ENCODE measurements around the gene GRID2.

DNA sequence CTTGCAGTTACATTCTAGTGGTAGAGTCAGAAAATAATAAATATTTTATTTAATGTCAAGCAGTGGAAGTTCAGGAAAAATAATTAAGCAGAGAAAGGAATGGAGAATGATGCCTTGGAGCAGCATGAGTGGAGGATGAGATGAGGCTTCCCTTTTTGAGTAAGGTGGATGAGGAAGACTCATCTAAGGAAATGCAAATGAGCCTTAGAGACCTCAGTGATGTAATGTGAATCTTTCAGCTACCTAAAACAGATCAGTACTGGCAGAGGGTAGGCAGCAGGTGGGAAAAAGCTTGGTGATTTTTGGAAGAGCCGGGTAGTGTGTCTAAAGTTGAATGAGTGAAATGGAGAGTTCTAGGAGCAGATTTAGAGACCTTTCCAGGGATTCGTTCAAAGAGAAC is 118.2 kb downstream of the GRID2 start:
- TF ChIP-seq CTCF (IDR thresholded peaks at IDR 0.05) (no peak), POLR2A (IDR thresholded peaks at IDR 0.05) (no peak)
